GM12892 (cell line): ENCODE data around the gene BCL7A.

ENCODE experiments used
- DNase-seq: peaks from one replicate; pipeline ENCODE4 v3.0.0; 2011; ENCODE audit not compliant: insufficient read length
- FAIRE-seq: peaks from 2 replicates; lab custom pipeline; 2011; peaks lifted over from hg19 to GRCh38; lab: Jason Lieb, UNC
- POLR2A ChIP-seq: IDR thresholded peaks from 2 replicates; pipeline ENCODE4 v1.6.1; 2011; ENCODE audit warnings: low read depth, low read length, control low read depth
- POLR2AphosphoS5 ChIP-seq: IDR thresholded peaks from 2 replicates; pipeline ENCODE4 v1.6.1; 2011; ENCODE audit warnings: low read depth, low read length, control low read depth
- TAF1 ChIP-seq: IDR thresholded peaks from 2 replicates; pipeline ENCODE4 v1.6.1; 2011; ENCODE audit warnings: low read depth, mild to moderate bottlenecking, control low read depth, low read length, borderline replicate concordance

Gene BCL7A

DNA sequence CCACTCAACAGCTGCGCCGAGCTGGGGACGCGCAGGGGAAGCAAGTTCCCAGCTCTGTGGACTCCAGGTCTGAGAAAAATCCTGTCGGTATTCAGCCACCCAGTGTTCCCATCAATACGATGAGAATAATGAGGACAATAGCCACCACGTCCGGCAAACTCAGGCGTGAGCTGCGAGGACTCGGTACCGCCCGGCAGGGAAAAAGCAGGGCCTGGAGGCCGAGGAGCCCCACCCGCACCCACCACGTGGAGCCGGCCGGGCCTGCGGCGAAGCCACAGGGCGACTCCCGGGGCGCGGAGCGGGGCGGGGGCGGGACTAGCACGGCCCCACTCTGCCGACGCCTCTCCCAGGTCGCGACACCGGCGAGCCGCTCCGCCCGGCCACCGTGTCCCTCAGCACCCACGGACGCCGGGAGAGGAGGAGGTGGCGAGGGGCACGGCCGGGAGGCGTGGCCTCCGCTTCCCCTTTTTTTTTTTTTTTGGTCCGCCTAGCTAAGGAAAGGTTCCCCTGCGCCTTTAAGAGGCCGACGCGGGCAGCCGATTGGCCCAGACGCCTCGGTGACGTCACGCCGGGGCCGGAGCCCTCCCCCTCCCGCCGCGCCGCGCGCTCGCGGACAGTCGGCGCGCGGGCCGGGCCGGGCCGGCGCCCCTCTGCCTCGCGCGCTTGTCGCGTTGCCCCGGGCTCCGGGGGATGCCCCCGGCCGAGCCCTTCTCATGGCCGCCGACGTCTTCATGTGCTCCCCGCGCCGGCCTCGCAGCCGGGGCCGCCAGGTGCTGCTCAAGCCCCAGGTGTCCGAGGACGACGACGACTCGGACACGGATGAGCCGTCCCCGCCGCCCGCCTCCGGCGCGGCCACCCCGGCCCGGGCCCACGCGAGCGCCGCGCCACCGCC lies 56.7 kb downstream of the BCL7A start, which contains the start of gene MLXIP:
MLXIP (plus strand) TSS at position 616 of the 892 bp plus-strand sequence; CDS start at position 714, 98 bp downstream.
- FAIRE-seq (peak; percentile 60), DNase-seq (peak; percentile 87)
- TF ChIP-seq POLR2AphosphoS5 (peak; percentile 59; the same call in 1 of the 2 replicates), POLR2A (peak; percentile 90), TAF1 (no peak)

DNA sequence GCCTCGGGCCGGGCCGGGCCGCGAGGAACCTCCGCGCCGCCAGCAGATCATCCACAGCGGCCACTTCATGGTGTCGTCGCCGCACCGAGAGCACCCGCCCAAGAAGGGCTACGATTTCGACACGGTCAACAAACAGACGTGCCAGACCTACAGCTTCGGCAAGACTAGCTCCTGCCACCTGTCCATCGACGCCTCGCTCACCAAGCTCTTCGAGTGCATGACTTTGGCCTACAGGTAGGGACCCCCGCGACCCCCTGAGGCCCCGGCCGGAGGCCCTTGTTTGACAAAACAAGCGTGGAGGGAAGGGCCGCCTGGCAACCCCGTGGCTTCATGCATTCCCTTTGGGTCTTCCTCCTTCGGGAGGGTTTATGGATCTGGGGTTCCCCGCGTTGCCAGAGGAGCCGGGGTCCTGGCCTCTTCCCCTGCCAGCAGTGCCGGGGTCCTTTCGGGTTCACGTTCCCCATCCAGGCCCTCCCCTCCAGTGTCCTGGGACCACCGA lies 57.4 kb downstream of the BCL7A start:
- DNase-seq, result no peak
- no peak for FAIRE-seq

GRCh38 chr12:122079532-122080081 lies 57.9 kb downstream of the BCL7A start:
- FAIRE-seq (peak; percentile 5), DNase-seq (no peak)
- TF ChIP-seq POLR2A (no peak), TAF1 (no peak), POLR2AphosphoS5 (no peak)

More for the DNA sequence above, 57.4 kb downstream of the BCL7A start:
- TF ChIP-seq TAF1, result no peak
- TF ChIP-seq POLR2A, result no peak
- TF ChIP-seq POLR2AphosphoS5, result no peak

GRCh38 chr12:122080149-122081082 lies 58.7 kb downstream of the BCL7A start:
- FAIRE-seq, result no peak
- no peak for DNase-seq
- TF ChIP-seq TAF1 (no peak), POLR2A (no peak), POLR2AphosphoS5 (no peak)

DNA sequence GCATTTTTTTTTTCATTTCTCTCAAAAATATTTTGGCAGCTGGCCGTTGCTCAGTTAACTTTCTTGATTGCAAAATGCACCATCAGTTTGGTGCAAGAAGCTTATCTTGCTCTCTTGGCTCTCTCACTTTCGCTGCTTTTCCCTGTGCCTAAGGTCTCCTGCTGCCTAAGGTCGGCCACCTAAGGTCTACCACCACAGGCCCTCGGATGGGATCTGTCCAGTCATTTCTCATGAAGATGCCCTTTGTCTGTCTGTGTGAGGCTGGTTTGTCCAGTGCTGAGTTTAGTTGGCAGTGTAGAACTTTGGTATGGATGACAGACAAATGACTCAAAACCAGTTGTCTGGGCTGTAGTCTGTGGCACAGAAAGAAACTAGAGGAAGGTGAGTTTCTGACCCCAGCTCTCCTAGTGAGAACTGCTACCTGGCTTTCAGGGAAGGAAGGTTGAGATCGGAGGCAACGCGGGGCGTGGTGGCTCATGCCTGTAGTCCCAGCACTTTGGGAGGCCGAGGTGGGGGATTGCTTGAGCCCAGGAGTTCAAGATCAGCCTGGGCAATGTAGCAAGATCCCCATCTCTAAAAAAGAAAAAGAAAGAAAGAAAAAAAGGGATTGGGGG lies 59.5 kb downstream of the BCL7A start:
- DNase-seq (no peak), FAIRE-seq (no peak)
- no peak for TF ChIP-seq TAF1
- TF ChIP-seq POLR2AphosphoS5, result no peak
- no peak for TF ChIP-seq POLR2A

DNA sequence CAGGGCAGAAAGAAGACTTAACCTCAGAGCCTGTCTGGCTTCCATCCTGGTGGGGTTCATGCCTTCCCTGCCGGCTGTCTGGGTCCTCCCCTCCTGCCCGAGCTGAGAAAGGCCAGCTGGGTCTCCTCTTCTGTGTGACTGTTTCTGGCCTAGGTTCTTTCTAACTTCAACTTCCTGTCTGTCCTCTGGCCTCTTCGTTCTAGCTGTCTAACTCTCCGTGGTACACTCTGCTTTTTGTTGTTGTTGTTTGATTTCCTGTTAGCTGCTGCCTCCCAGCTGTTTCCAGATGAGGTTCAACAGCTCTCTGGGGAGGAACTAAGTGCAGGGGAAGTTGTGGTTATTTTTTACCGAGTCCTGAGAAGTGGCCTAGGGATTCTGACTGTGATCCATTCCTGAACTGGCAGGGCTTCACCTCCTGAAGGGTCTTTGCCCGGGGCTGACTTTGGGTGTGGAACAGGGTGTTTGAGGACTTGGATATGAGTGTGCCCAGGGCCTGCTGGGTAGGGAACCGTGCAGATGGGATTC lies 60.1 kb downstream of the BCL7A start:
- DNase-seq (no peak), FAIRE-seq (peak; percentile 72)
- TF ChIP-seq TAF1, result no peak
- no peak for TF ChIP-seq POLR2AphosphoS5
- TF ChIP-seq POLR2A, result no peak

GRCh38 chr12:122082621-122083356 lies 61.1 kb downstream of the BCL7A start:
- FAIRE-seq (no peak), DNase-seq (no peak)
- TF ChIP-seq POLR2A, result no peak
- TF ChIP-seq POLR2AphosphoS5, result no peak
- no peak for TF ChIP-seq TAF1

GRCh38 chr12:122084857-122085405 lies 63.2 kb downstream of the BCL7A start:
- DNase-seq, result no peak
- FAIRE-seq, result no peak
- no peak for TF ChIP-seq TAF1
- TF ChIP-seq POLR2A, result no peak
- no peak for TF ChIP-seq POLR2AphosphoS5

GRCh38 chr12:122085591-122085990 lies 63.9 kb downstream of the BCL7A start:
- no peak for FAIRE-seq
- DNase-seq, result no peak
- TF ChIP-seq TAF1 (no peak), POLR2A (no peak), POLR2AphosphoS5 (no peak)
